SK-N-SH treated with all-trans-retinoic acid at 6 μM for 48 hours (cell line): Measurements from ENCODE around the gene PARVB.

Experiments used
- ATAC-seq: fragments of 200-7000 bp; cut with Tn5 transposase; 3 replicates; pipeline ENCODE4 v1.9.1; 2020; ENCODE audit warnings: mild to moderate bottlenecking, moderate library complexity
- ARNTL ChIP-seq: fragments of 450-650 bp; formaldehyde crosslinking; IDR thresholded peaks from 2 replicates; pipeline ENCODE4 v1.5.0; 2020; ENCODE audit warnings: low read depth, mild to moderate bottlenecking, moderate library complexity, borderline replicate concordance
- BACH2 ChIP-seq: fragments of 250-450 bp; sonication (Bioruptor Pico); IDR thresholded peaks from 2 replicates; pipeline ENCODE4 v1.9.0; 2021; ENCODE audit warnings: mild to moderate bottlenecking, borderline replicate concordance
- CSDC2 ChIP-seq: fragments of 250-450 bp; sonication (Bioruptor Pico); IDR thresholded peaks from 2 replicates; pipeline ENCODE4 v1.5.0; 2020; ENCODE audit warnings: mild to moderate bottlenecking, moderate library complexity
- GLIS3 ChIP-seq: fragments of 250-450 bp; sonication (Bioruptor Pico); IDR thresholded peaks from 2 replicates; pipeline ENCODE4 v1.5.0; 2020; ENCODE audit warnings: mild to moderate bottlenecking, moderate library complexity
- OSR1 ChIP-seq: fragments of 250-450 bp; sonication (Bioruptor Pico); IDR thresholded peaks from 2 replicates; pipeline ENCODE4 v1.8.0; 2022; ENCODE audit warnings: moderate library complexity, mild to moderate bottlenecking, inconsistent platforms
- PPARA ChIP-seq: fragments of 250-450 bp; sonication (Bioruptor Pico); IDR thresholded peaks from 2 replicates; pipeline ENCODE4 v1.5.0; 2020; ENCODE audit warnings: mild to moderate bottlenecking, borderline replicate concordance
- RARB ChIP-seq: fragments of 250-450 bp; sonication (Bioruptor Pico); IDR thresholded peaks from 2 replicates; pipeline ENCODE4 v1.8.0; 2021; ENCODE audit warnings: mild to moderate bottlenecking, moderate library complexity
- SNAI2 ChIP-seq: fragments of 250-450 bp; sonication (Bioruptor Pico); IDR thresholded peaks from 2 replicates; pipeline ENCODE4 v1.5.0; 2020; ENCODE audit warnings: mild to moderate bottlenecking, moderate library complexity
- TCF4 ChIP-seq: fragments of 250-450 bp; sonication (Bioruptor Pico); IDR thresholded peaks from 2 replicates; pipeline ENCODE4 v1.8.0; 2021; ENCODE audit warnings: mild to moderate bottlenecking, moderate library complexity, borderline replicate concordance
- TOX ChIP-seq: fragments of 250-450 bp; sonication (Bioruptor Pico); IDR thresholded peaks from 2 replicates; pipeline ENCODE4 v1.8.0; 2021; ENCODE audit warnings: mild to moderate bottlenecking, moderate library complexity, borderline replicate concordance
- ZC3H10 ChIP-seq: fragments of 250-450 bp; sonication (Bioruptor Pico); IDR thresholded peaks from 2 replicates; pipeline ENCODE4 v1.5.1; 2021; ENCODE audit warnings: mild to moderate bottlenecking, moderate library complexity
- ZFP30 ChIP-seq: fragments of 450-650 bp; formaldehyde crosslinking; IDR thresholded peaks from 2 replicates; pipeline ENCODE4 v1.5.0; 2022; ENCODE audit warnings: mild to moderate bottlenecking, moderate library complexity
- ZNF565 ChIP-seq: fragments of 450-650 bp; formaldehyde crosslinking; conservative IDR thresholded peaks from 2 replicates; pipeline ENCODE4 v1.5.0; 2020; ENCODE audit warnings: low read depth, mild to moderate bottlenecking, moderate library complexity
- ZNF70 ChIP-seq: fragments of 450-650 bp; formaldehyde crosslinking; IDR thresholded peaks from 2 replicates; pipeline ENCODE4 v1.5.0; 2020; ENCODE audit warnings: mild to moderate bottlenecking, moderate library complexity
- ZNF8 ChIP-seq: fragments of 450-650 bp; formaldehyde crosslinking; IDR thresholded peaks from 2 replicates; pipeline ENCODE4 v1.5.0; 2020; ENCODE audit warnings: mild to moderate bottlenecking, moderate library complexity
- TF ChIP-seq, protein P1 (sequence below): fragments of 250-450 bp; sonication (Bioruptor Pico); IDR thresholded peaks from 2 replicates; pipeline ENCODE4 v1.8.0; 2021; ENCODE audit warnings: low read depth, mild to moderate bottlenecking, moderate library complexity, borderline replicate concordance
- TF ChIP-seq, protein P2 (sequence below): fragments of 250-450 bp; sonication (Bioruptor Pico); IDR thresholded peaks from 2 replicates; pipeline ENCODE4 v1.5.1; 2020; ENCODE audit warnings: low read depth, mild to moderate bottlenecking, moderate library complexity
- TF ChIP-seq, protein P3 (sequence below): fragments of 250-450 bp; sonication (Bioruptor Pico); IDR thresholded peaks from 2 replicates; pipeline ENCODE4 v1.8.0; 2020; ENCODE audit warnings: mild to moderate bottlenecking, moderate library complexity, borderline replicate concordance
- TF ChIP-seq, protein P4 (sequence below): fragments of 250-450 bp; sonication (Bioruptor Pico); IDR thresholded peaks from 2 replicates; pipeline ENCODE4 v1.5.0; 2020; ENCODE audit warnings: mild to moderate bottlenecking, moderate library complexity
- TF ChIP-seq, protein P5 (sequence below): fragments of 250-450 bp; sonication (Bioruptor Pico); IDR thresholded peaks from 2 replicates; pipeline ENCODE4 v1.5.1; 2021; ENCODE audit warnings: mild to moderate bottlenecking, moderate library complexity

The PARVB gene

DNA sequence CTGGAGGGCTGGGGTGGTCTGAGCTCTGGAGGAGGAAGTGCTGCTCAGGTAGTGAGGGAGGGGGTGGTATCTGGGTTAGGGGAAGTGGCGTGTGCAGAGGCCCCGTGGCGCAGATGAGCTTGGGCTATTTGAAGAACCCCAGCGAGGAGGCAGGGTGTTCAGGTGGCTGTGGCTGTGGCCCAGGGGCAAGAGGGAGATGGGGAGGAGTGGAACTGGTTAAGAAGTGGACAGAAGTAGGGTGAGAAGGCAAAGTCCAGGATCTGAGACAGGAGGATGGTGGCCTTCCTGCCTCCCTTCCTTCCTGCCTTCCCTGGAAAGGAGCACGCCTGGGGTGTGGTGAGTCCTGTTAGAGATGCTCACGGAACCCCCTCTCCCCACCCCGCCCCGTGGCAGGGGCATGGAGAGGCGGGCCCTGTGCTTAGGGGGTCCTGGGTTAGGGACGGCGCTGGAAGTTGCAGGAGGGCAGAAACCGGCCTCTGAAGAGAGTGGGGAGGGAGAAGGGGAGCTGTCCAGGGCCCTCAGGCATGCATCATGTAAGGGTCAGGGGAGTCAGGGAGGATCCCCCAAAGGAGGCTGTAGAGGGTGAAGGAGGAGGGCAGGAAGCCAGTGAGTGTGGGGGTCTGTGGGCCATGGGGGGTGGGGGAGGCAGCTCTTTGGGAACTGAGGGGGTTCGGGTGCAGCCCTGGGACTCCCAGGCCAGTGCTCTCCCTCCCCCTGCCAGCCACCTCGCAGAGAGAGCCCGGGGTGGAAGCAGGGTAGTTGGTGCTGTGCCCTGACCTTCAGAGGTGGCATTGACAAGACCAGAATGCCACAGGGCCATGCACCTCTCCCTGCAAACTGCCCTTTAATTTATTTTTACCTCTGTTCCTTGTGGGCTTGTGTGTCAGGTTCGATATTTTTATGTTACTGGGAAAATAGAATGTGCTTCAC, 92.9 kb downstream of the PARVB start:
- TF ChIP-seq BACH2 (CRISPR knock-in tag) (no peak), RARB (CRISPR knock-in tag) (no peak)
- TF ChIP-seq, protein P1, sequence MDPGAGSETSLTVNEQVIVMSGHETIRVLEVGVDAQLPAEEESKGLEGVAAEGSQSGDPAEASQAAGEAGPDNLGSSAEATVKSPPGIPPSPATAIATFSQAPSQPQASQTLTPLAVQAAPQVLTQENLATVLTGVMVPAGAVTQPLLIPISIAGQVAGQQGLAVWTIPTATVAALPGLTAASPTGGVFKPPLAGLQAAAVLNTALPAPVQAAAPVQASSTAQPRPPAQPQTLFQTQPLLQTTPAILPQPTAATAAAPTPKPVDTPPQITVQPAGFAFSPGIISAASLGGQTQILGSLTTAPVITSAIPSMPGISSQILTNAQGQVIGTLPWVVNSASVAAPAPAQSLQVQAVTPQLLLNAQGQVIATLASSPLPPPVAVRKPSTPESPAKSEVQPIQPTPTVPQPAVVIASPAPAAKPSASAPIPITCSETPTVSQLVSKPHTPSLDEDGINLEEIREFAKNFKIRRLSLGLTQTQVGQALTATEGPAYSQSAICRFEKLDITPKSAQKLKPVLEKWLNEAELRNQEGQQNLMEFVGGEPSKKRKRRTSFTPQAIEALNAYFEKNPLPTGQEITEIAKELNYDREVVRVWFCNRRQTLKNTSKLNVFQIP (CRISPR knock-in tag) = no peak
- ATAC-seq = no peak

DNA sequence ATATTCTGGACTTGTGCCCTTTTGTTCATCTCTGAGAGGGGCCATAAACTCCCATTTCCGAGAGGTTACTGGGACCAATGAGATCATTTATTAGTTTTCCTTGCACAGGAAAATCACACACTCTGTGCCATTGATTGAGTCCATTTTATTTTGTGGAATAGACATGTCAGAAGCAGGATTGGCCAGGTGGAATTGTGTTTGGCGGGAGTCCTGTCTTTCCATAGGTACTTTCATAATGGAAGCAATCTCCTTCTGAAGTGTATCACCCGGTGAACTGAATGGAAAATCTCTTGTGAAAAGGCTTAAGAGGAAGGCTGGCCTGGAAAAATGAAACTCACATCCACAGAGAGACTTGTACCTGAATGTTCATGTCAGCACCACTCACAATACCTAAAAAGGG, 93.6 kb downstream of the PARVB start:
- TF ChIP-seq SNAI2 (CRISPR knock-in tag) (no peak), TOX (CRISPR knock-in tag) (no peak), ZNF70 (CRISPR knock-in tag) (no peak), CSDC2 (CRISPR knock-in tag) (no peak), TCF4 (CRISPR knock-in tag) (no peak), PPARA (CRISPR knock-in tag) (no peak), ZC3H10 (no peak), BACH2 (CRISPR knock-in tag) (no peak)
- TF ChIP-seq, protein P2, sequence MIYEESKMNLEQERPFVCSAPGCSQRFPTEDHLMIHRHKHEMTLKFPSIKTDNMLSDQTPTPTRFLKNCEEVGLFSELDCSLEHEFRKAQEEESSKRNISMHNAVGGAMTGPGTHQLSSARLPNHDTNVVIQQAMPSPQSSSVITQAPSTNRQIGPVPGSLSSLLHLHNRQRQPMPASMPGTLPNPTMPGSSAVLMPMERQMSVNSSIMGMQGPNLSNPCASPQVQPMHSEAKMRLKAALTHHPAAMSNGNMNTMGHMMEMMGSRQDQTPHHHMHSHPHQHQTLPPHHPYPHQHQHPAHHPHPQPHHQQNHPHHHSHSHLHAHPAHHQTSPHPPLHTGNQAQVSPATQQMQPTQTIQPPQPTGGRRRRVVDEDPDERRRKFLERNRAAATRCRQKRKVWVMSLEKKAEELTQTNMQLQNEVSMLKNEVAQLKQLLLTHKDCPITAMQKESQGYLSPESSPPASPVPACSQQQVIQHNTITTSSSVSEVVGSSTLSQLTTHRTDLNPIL (CRISPR knock-in tag) = no peak
- no peak for ATAC-seq

DNA sequence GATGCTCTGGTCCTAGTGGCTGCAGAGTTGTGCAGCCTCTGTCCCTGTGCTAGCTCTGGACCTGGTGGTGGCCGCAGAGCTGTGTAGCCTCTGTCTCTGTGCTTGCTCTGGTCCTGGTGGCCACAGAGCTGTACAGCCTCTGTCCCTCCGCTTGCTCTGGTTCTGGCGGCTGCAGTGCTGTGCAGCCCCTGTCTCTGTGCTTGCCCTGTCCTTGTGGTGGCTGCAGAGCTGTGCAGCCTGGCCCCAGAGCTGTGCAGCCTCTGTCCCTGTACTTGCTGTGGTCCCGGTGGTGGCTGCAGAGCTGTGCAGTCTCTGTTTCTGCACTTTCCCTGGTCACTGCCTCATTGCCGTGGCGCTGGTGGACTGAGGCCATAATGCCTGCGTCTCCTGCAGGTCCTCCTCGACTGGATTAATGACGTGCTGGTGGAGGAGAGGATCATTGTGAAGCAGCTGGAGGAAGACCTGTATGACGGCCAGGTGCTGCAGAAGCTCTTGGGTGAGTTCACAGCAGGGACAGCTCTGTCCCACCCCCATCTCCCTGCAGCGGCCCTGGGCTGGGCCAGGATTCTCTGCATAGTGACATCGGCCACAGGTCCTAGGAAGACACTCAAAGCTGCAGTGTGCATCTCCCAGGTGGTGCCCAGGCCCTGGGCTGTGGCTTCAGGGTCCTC, 94.7 kb downstream of the PARVB start:
- no peak for ATAC-seq

DNA sequence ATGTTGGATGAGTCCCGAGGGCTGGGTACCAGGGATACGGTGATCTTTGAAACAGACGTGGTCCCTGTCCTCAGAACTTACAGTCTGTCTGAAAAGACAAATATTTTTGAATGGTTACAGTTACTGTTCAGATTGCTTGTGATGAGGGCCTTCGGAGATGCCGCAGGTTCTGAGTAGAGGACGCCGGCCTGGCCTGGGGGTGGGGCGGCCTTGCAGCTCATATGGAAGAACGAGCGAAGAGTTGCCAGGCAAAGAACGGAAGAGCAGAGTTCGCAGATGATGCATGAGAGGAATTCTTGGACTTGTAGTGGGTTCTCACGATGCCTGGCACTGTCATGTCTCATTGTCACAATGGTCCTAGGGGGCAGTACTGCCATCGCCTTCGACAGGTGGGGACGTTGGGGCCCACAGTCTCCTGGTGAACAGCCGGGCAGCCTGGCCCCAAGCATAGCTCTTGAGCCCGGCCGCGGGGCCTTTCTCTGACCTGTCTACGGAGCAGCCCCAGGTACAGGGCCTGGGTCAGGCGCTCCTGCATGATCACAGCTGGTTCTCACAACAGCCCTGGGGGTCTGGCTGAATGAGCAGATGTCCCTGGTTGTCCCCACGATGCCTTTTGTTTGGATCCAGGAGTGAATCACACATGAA, 95.7 kb downstream of the PARVB start:
- ATAC-seq = no peak
- TF ChIP-seq, protein P1 (CRISPR knock-in tag) = no peak
- TF ChIP-seq RARB (CRISPR knock-in tag) = no peak
- TF ChIP-seq ZNF8 (CRISPR knock-in tag) = no peak
- no peak for TF ChIP-seq PPARA (CRISPR knock-in tag)
- TF ChIP-seq, protein P3, sequence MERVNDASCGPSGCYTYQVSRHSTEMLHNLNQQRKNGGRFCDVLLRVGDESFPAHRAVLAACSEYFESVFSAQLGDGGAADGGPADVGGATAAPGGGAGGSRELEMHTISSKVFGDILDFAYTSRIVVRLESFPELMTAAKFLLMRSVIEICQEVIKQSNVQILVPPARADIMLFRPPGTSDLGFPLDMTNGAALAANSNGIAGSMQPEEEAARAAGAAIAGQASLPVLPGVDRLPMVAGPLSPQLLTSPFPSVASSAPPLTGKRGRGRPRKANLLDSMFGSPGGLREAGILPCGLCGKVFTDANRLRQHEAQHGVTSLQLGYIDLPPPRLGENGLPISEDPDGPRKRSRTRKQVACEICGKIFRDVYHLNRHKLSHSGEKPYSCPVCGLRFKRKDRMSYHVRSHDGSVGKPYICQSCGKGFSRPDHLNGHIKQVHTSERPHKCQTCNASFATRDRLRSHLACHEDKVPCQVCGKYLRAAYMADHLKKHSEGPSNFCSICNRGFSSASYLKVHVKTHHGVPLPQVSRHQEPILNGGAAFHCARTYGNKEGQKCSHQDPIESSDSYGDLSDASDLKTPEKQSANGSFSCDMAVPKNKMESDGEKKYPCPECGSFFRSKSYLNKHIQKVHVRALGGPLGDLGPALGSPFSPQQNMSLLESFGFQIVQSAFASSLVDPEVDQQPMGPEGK (CRISPR knock-in tag) = no peak
- no peak for TF ChIP-seq ZFP30 (CRISPR knock-in tag)
- no peak for TF ChIP-seq ARNTL (CRISPR knock-in tag)
- no peak for TF ChIP-seq ZC3H10

More for the DNA sequence above, 94.7 kb downstream of the PARVB start:
- TF ChIP-seq ZNF565 (no peak), RARB (CRISPR knock-in tag) (no peak), ZNF8 (CRISPR knock-in tag) (no peak), ZC3H10 (no peak), SNAI2 (CRISPR knock-in tag) (no peak), BACH2 (CRISPR knock-in tag) (no peak), OSR1 (CRISPR knock-in tag) (no peak), GLIS3 (CRISPR knock-in tag) (no peak), TCF4 (CRISPR knock-in tag) (no peak)
- TF ChIP-seq, protein P4, sequence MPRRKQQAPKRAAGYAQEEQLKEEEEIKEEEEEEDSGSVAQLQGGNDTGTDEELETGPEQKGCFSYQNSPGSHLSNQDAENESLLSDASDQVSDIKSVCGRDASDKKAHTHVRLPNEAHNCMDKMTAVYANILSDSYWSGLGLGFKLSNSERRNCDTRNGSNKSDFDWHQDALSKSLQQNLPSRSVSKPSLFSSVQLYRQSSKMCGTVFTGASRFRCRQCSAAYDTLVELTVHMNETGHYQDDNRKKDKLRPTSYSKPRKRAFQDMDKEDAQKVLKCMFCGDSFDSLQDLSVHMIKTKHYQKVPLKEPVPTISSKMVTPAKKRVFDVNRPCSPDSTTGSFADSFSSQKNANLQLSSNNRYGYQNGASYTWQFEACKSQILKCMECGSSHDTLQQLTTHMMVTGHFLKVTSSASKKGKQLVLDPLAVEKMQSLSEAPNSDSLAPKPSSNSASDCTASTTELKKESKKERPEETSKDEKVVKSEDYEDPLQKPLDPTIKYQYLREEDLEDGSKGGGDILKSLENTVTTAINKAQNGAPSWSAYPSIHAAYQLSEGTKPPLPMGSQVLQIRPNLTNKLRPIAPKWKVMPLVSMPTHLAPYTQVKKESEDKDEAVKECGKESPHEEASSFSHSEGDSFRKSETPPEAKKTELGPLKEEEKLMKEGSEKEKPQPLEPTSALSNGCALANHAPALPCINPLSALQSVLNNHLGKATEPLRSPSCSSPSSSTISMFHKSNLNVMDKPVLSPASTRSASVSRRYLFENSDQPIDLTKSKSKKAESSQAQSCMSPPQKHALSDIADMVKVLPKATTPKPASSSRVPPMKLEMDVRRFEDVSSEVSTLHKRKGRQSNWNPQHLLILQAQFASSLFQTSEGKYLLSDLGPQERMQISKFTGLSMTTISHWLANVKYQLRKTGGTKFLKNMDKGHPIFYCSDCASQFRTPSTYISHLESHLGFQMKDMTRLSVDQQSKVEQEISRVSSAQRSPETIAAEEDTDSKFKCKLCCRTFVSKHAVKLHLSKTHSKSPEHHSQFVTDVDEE = no peak
- TF ChIP-seq, protein P5, sequence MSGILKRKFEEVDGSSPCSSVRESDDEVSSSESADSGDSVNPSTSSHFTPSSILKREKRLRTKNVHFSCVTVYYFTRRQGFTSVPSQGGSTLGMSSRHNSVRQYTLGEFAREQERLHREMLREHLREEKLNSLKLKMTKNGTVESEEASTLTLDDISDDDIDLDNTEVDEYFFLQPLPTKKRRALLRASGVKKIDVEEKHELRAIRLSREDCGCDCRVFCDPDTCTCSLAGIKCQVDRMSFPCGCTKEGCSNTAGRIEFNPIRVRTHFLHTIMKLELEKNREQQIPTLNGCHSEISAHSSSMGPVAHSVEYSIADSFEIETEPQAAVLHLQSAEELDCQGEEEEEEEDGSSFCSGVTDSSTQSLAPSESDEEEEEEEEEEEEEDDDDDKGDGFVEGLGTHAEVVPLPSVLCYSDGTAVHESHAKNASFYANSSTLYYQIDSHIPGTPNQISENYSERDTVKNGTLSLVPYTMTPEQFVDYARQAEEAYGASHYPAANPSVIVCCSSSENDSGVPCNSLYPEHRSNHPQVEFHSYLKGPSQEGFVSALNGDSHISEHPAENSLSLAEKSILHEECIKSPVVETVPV (CRISPR knock-in tag) = no peak
